NCI-H748 (cell line): ENCODE measurements around the gene R3HDM4.
A peak's percentile ranks its signal among the peaks of the same experiment; 100 is the strongest.

Source experiments
- DNase-seq: peaks from one replicate; lab custom pipeline; 2025; ENCODE audit not compliant: unreplicated experiment; lab: John Stamatoyannopoulos, UW

The R3HDM4 gene

DNA sequence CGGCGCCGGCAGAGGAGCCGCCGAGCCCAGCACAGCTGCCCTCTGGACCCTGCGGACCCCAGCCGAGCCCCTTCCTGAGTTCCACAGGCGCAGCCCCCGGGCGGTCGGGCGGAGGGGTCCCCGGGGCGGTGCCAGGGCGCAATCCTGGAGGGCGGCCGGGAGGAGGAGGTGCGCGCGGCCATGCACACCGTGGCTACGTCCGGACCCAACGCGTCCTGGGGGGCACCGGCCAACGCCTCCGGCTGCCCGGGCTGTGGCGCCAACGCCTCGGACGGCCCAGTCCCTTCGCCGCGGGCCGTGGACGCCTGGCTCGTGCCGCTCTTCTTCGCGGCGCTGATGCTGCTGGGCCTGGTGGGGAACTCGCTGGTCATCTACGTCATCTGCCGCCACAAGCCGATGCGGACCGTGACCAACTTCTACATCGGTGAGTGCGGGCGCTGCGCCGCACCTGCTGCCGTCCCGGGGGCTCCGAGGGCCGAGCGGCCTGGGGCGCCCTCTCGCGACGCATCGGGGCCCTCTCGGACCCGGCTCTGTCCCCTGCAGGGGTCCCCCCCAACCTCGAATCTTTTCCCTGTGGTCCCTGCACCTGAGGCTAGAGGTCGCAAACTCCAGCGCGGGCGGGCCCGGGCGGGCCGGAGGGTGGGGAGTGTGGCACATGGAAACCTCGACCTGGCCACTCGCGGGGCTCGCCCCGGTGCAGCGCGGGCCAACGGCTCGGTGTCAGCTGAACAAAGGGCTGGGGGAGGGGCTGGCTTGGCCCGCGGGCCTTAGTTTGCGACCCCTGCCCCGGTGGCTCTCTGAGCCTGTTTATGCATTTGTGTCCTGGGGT is 4.5 kb upstream of the R3HDM4 start, which contains the start of gene KISS1R:
Gene KISS1R (plus strand): TSS at position 11 of the 829 bp plus-strand sequence. CDS start 170 bp downstream, at position 181.
- DNase-seq, result peak; percentile 74

DNA sequence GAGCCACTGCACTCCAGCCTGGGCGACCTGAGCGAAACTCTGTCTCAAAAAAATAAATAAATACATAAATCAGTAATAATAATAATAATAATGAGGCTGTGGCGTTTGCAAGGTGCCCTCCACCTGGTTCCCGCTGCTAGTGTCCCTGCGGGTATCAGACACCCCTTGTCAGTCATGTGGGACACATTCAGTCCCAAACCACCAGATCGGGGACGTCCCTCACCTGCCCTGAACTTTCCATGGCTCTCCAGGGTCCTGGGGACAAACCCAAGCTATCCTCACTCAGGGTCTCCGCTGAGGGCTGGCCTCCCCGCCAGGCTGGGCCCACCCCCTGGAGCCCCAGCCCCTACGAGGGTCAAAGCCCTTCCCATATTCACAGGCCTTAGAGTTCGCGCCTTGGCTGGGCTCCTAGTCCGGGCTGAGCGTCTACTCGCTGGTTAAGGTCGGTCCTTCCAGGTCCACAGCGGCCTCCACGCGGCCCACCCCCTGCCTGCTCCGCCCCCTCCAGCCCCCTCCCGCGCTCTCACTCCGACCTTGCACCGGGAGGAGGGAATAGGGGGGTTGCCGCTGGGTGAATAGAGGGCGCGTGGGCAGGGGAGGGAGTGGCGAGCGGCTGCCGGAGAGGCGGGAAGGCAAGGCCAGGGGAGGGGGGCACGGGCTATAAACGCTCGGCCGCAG is 3.8 kb upstream of the R3HDM4 start:
- DNase-seq, result peak; percentile 56

DNA sequence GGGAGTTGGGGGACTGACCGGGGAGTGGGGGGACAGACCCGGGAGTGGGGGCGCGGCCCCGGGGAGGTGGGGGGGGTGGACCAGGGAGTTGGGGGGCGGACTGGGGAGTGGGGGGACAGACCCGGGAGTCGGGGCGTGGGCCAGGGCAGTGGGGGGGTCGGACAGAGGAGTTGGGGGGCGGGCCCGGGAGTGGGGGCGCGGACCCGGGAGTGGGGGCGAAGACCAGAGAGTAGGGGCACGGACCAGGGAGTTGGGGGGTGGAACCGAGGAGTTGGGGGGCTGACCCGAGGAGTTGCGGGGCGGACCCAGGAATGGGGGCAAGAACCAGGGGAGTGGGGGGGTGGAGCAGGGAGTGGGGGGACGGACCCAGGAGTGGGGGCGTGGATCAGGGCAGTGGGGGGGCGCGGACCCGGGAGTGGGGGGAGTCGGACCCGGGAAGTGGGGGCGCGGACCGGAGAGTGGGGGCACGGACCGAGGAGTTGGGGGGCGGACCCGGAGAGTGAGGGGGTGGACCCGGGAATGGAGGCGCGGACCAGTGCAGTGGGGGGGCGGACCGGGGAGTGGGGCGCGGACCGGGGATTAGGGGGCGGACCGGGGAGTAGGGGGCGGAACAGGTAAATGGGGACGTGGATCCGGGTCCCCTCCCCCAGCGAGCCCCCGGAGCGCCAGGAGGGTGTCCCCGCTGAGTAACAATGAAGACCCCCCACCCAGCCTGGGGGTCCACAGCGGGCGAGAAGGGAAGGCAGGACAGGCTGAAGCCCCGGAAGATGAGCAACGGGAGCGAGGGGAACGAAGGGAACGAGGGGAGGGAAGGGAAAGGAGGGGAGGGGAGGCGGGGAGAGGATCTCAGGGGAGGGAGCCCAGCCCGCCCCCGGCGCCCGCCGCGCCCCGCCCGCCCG is 589 bp downstream of the R3HDM4 start:
- DNase-seq, result no peak

DNA sequence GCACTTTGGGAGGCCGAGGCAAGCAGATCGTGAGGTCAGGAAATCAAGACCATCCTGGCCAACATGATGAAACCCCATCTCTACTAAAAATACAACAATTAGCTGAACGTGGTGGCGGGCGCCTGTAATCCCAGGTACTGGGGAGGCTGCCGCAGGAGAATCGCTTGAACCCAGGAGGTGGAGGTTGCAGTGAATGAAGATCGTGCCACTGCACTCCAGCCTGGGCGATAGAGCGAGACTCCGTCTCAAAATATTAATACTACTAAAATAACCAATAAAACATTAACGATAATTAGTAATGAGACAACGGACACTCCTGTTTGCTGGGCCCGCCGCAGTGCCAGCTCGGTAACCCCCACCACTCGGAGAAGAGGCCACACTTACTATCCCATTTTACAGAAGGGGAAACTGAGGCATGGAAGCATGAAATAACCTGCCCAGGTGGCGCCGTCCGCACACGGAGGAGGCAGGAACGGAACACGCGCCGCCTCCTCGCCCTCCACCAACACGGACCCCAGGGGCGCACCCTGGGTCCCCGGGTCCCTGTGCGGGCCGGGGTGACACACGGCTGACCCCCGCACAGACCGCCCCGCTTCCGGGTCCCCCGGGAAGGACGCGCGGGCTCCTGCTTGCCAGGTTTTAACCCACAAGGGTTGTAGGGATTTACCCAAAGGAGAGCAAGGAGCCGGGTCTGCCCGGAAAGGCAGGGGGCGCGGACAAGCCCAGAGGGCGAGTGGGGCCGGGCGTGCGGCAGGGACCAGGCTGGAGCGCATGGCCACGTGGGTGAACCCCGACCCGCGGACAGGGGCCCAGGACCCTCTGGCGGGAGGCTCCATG is 1.6 kb downstream of the R3HDM4 start:
- DNase-seq, result no peak

DNA sequence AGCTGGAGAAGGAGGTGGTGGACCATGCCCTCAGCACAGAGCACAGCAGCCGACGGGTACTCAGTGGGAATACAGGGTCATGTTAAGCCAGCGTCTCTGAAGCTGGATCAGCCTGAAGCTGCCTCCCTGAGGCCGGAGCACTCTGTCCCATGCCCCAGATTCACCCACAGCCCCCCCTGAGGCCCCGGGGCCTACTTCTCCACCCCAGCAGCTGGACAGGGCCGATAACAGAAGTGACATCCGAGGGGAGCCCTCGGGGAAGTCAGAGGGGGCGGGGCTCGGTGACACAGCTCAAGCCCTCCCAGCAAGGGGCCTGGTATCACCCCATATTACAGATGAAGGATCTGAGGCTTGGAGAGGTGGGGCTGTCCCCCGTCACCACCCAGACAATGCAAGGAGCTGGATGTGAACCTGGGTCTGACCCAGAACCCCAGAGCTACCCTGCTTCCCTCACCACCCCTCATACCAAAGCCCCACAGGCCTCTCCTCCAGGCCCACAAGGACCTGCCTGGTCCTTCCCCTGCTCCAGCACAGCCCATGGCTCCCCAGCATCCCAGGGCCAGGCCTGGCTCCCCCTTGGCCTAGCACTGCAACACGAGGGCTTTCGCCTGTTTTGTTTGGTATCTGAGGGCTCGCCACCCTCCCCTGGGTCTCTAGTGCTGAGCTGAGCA is 5.7 kb downstream of the R3HDM4 start:
- DNase-seq, result no peak

DNA sequence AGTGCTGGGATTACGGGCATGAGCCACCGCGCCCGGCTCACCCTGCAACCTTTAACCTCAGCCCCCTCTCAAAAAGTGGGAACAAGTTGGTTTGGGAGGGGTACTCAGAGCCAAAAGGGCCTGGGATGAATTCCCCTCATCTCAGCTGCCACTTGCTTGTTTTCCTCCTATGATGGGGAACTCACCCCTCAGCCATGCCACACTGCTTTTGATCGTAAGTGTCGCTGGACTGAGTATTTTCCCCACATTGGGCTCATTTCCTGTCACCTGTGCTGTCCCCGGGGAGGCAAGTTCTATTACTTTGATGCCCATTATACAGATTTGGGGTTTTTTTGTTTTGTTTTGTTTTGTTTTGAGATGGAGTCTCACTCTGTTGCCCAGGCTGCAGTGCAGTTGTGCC is 6.5 kb downstream of the R3HDM4 start:
- no peak for DNase-seq

DNA sequence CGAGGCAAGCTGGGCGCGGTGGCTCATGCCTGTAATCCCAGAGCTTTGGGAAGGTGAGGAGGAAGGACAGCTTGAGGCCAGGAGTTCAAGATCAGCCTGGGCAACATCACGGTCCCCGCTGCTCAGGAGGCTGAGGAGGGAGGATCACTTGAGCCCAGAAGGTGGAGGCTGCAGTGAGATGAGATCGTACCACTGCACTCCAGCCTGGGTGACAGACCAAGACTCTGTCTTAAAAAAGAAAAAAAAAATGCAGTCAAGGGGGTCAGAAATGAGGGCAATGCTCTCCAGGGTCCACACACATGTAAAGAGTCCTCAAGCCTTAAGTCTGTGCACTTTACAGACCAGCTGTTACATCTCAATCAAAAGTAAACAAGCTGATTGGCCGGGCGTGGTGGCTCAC is 8.5 kb downstream of the R3HDM4 start:
- no peak for DNase-seq

DNA sequence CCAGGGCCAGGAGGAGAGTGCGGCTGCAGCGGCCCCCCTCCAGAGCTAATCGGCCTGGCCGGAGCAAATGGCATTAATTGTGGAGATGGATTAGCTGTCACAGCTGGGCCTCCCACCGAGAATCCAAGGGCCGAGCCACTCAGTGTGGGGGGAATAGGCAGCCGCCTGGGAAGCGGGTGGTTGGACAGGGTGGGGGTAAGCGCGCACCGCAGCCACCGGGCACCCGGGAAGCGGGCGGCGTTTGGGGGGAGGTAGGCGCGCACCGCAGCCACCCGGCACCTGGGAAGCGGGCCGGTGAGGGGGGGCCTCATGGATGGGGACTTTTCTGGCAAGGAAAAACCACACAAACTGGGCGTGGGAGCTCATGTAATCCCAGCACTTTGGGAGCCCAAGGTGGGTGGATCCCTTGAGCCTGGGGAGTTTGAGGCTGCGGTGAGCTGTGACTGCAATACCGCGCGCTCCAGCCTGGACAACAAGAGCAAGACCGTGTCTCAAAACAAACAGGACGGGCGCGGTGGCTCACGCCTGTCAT is 9.7 kb downstream of the R3HDM4 start:
- peak; percentile 22 for DNase-seq

DNA sequence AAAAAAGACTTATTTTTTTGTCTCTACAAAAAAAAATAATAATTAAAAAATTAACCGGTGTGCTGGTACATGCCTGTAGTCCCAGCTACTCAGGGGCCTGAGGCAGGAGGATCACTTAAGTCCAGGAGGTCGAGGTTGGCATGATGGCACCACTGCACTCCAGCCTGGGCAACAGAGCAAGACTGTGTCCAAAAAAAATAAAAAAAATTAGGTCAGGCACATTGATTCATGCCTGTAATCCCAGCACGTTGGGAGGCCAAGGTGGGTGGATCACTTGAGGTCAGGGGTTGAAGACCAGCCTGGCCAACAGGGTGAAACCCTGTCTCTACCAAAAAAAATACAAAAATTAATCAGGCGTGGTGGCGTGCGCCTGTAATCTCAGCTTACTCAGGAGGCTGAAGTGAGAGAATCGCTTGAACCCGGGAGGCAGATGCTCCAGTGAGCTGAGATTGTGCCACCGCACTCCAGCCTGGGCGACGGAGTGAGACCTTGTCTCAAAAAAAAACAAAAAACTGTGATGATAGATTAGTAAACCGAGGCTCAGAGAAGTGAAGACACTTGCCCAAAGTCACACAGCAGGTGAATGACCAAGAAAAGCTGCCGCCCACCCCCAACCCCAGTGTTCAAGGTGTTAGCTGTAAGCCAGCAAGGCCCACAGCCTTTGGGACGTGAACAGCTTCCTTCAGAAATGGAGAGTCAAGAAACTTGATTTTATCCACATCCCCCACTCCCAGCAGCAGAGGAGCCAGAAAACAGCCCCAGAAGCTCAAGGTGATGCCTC is 10.4 kb downstream of the R3HDM4 start:
- no peak for DNase-seq

DNA sequence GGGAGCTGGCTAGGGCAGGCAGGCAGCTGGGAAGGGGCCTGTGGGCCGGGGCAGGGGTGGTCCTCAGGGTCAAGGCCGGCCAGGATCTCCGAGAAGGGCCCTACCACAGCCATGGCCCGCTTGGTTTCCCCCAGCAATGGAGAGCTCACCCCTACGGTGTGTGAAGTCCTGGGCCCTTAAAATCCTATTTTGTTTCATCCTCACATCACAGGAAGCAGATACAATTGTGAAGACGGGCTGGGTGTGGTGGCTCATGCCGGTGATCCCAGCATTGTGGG is 11.0 kb downstream of the R3HDM4 start:
- no peak for DNase-seq

DNA sequence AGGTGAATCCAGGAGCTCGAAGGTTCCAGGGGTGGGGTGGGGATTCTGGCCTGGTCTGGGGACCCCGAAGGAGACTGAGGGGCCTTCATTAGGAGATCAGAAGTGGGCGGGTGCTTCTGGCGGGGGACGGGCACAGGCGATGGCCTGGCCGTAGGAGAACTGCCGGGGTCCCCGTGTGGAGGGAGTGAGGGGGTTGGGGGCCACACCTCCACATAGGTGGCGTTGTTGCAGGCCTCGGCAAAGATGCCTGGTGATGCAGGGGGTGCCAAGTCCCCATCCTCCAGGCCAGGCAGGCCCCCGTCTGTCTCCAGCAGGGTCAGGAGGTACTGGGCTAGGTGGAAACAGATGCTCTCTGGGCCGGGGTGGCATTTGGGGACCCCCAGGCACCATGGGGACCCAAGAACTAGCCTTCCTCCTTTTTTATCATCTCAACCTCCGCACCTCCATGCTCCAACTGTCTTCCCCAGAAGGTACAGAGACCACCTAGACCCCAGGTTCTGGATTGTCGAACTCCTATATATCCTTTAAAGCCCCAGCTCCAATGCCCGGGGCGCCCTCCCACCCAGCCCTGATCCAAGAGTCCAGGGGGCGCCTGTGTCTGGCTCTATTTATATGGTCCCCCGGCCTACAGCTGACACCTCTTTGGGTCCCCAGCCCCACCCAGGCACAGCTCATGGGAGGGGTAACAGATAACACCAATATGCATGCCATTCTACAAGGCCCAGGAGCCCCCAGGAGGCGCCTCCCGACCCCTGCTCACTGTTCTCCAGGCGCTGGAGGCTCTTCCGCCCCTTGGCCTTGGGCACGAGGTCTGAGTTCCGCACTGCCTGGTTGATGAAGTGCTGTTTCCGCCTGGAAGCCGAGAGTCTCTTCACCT is 11.6 kb downstream of the R3HDM4 start:
- DNase-seq, result no peak

DNA sequence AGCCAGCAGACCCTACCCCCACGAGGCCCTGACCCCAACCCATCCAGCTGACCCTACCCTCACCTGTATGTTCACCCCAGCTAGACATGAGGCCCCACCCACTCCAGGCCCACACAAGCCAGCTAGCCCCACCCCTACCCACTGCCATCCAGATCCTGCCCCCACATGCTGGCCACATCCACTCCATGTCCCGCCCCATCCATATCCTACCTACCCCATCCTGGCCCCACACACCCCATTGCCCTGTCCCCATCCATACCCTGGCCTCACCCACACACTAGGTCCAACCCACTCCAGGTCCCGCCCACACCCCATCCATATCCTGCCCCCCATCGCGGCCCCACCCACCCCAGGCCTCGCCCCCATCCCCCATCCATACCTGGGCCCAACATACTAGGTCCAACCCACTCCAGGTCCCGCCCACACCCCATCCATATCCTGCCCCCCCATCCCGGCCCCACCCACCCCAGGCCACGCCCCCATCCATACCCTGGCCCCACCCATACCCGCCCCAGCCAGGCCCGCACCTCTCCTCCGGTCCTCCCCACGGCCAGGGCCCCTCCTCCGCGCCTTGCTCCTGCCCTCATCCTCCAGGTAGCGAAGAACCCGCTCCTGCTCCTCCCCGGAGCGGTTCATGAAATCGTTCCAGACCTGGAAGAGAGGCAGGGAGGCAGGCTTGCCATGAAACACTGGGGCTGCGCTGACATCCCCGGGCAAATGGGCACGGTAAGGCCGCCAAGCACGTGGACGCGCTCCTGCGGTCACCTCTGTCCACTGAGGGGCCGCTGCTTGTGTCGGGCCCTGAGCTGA is 12.5 kb downstream of the R3HDM4 start:
- DNase-seq, result peak; percentile 39

DNA sequence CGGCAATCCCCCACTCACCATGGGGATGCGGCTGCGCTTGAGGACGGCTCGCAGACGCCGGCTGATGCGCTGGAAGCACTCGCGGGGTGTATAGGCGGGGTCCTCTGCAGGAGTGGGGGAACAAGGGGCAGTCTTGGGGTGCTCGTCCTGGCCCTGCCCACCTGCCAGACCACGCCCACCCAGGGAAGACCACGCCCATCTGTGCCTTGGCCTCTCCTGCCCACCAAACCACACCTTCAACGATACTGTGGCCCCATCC is 13.0 kb downstream of the R3HDM4 start:
- no peak for DNase-seq

DNA sequence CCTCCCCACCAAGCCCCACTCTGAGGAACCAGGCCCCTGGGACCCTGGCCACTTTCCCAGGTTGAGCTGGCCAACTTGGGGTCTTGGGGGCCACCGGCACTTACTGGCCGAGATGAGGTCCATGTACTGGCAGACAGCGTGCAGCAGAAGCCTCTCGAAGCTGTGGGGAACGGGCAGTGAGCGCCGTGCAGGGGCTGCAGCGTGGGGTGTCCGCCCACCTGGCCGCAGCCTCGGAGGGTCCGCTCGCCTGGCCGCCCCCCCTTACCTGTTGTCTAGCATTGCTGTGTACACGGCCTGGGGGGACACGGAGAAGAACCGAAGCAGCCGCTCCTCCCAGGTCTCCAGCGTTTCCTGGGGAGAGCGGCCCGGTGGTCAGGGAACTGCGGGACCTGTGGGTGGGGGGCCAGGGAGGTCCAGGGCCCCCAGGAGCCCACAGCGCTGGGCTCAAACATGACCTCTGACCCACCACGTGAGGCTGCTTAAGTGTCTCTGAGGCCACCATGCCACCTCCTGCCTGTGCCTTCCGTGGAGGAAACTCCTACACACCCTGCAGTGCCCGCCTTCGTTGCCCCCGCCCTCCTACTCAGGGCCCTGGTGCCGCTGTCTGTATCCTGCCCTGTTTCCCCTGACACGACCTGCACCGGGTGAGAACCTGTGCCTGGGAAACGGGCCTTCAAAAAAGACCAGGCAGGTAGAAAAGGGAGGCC is 13.5 kb downstream of the R3HDM4 start:
- no peak for DNase-seq

DNA sequence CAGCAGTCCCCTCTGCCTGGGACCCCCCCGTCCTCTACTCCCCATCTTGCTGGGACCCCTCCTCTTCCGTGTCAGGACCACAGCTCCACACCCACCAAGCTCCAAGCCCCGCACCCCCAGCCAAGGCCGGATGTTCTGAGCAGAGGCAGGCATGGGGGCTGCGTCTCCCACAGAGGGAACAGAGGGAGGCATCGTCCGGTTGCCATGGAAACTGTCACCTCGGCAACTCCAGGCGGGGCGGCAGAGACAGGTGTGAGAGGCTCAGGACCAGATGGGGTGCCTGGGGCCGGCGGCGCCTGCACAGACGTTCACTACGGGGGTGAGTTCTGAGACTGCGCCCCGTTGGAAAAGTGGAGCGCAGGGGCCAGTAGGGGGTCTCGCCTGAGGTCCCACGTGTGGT is 14.4 kb downstream of the R3HDM4 start:
- peak; percentile 88 for DNase-seq

DNA sequence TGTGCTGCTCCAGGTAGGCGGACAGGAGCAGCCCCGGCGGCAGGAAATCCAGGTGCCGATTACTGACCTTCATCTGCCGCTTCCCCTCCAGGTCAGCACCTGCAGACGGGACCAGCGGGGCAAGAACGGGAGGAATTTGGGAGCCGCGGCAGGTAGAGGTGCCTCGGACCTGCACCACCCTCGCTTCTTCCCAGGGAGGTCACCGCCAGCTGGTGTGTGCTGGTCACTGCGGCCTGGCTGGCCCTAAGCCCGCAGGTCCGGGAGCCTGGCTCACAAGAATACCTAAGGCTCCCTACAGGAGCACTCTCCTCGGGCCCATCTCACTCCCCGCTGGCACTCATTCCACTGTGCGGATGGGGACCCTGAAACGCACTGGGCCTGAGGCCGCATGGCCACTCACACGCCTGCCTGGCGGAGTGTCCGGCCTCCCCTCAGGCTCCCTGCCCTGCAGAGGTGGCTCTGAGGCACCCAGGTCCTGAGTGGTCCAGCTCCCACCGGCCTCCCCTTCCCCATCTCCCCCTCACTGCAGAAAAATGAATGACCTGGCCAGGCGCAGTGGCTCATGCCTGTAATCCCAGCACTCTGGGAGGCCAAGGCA is 15.5 kb downstream of the R3HDM4 start:
- no peak for DNase-seq

DNA sequence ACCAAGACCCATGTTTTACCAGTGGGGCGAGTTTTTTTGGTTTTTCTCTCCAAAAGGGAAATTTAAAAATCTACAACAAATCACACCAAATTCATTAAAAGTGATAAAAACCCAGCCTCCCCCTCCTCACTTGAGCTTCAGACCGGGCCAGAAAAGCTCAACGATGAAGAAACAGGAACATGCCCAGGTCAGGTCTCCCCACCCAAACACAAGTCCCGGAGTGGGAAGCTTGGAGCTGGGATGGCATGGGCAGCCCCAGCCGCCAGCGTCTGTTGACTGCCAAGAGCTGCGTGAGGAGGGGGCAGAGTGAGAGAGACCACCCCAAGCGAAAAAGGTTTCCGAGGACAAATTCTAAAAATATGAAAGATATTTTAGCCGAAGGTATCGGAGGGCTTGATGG is 16.0 kb downstream of the R3HDM4 start:
- DNase-seq, result no peak
